Right ventricle myocardium superior (tissue), 1 donor: ENCODE data around the gene METTL1. TPM values are rescaled to one million over a fixed set of nuclear protein-coding genes. Genes with fewer than 3 reads are reported as not detected.
"Not testable (repeated sequence)": the region's sequence is repeated elsewhere in the genome, so short reads cannot be mapped to it uniquely, and the experiment has no call there.

Experiments used
- ATAC-seq: fragments of 200-7000 bp; cut with Tn5 transposase; one replicate; pipeline ENCODE4 v1.9.1; 2020; ENCODE audit warnings: mild to moderate bottlenecking; ENCODE audit not compliant: poor library complexity
- DNase-seq: peaks from one replicate; pipeline ENCODE4 v3.0.0-alpha.2; 2020
- intact Hi-C: fragments of 100-400 bp; cut with DNase I; formaldehyde crosslinking; loops from one replicate; pipeline ENCODE4 v1.11.2; 2022
- total RNA-seq: library from RNA; stranded (reverse); fragmentation: NEBNext Ultra II Directional; extraction: Animal tissue kit (Norgen Biotek cat#: 25700); gene quantifications from one replicate; pipeline ENCODE4 v1.2.1, GENCODE V29; 2021
- donor health status: DM: no; HTN: yes; CAD: no; lungs with severe emphysema.

Gene METTL1
- total RNA-seq, 1 donor from 2014 or later = 7.2 TPM

- no peak for DNase-seq
- intact Hi-C loops = no loop called here
- no peak for ATAC-seq
These were observed 3.1 kb upstream of the METTL1 start for GRCh38 chr12:57775044-57775443.

- ATAC-seq, intact Hi-C loops, DNase-seq: not testable (repeated sequence)
These were observed 2.7 kb upstream of the METTL1 start for GRCh38 chr12:57774634-57775033.

GRCh38 chr12:57772429-57773322 is 771 bp upstream of the METTL1 start, which contains the start of gene EEF1AKMT3:
Gene EEF1AKMT3 (plus strand): TSS chr12:57772614. CDS start chr12:57772725, 111 bp downstream.
- DNase-seq (peak; percentile 77), ATAC-seq (peak; percentile 77)
- intact Hi-C loops = no loop called here

- peak; percentile 78 for ATAC-seq
- intact Hi-C loops = no loop called here
- DNase-seq = peak; percentile 93
These were observed 551 bp downstream of the METTL1 start for GRCh38 chr12:57771236-57771872.

GRCh38 chr12:57770734-57771133 is 1.2 kb downstream of the METTL1 start:
- intact Hi-C loops = no loop called here
- ATAC-seq (no peak), DNase-seq (no peak)

- ATAC-seq (no peak), DNase-seq (no peak)
- intact Hi-C loops = no loop called here
These were observed 2.3 kb downstream of the METTL1 start for GRCh38 chr12:57769594-57769993.

GRCh38 chr12:57767876-57768275 is 4.0 kb downstream of the METTL1 start:
- DNase-seq (no peak), ATAC-seq (no peak)
- intact Hi-C loops = no loop called here

- ATAC-seq = no peak
- no peak for DNase-seq
- intact Hi-C loops = no loop called here
These were observed 4.6 kb downstream of the METTL1 start for GRCh38 chr12:57767305-57767698.

- DNase-seq = no peak
- intact Hi-C loops = no loop called here
- peak; percentile 7 for ATAC-seq
These were observed 5.2 kb downstream of the METTL1 start, which contains the start of gene CYP27B1 for GRCh38 chr12:57766464-57767304. Gene CYP27B1 (minus strand): TSS chr12:57767078. CDS start chr12:57767041, 37 bp downstream.

- DNase-seq (no peak), ATAC-seq (peak; percentile 23)
- intact Hi-C loops = no loop called here
These were observed 6.0 kb downstream of the METTL1 start for GRCh38 chr12:57765698-57766463.

GRCh38 chr12:57765003-57765697 is 6.8 kb downstream of the METTL1 start:
- peak; percentile 48 for ATAC-seq
- intact Hi-C loops = no loop called here
- DNase-seq = no peak

GRCh38 chr12:57764662-57765002 is 7.3 kb downstream of the METTL1 start:
- ATAC-seq (no peak), DNase-seq (no peak)
- intact Hi-C loops = no loop called here

- DNase-seq = no peak
- ATAC-seq = no peak
- intact Hi-C loops = no loop called here
These were observed 7.8 kb downstream of the METTL1 start for GRCh38 chr12:57763881-57764661.

- no peak for DNase-seq
- no peak for ATAC-seq
- intact Hi-C loops = no loop called here
These were observed 9.4 kb downstream of the METTL1 start for GRCh38 chr12:57762463-57762862.

- DNase-seq = no peak
- intact Hi-C loops = no loop called here
- no peak for ATAC-seq
These were observed 10.4 kb downstream of the METTL1 start for GRCh38 chr12:57761391-57761998.

GRCh38 chr12:57760347-57760982 is 11.4 kb downstream of the METTL1 start:
- intact Hi-C loops = no loop called here
- DNase-seq = no peak
- ATAC-seq = no peak
